PC-9 (cell line): ENCODE results near the gene CSN1S1.

ENCODE experiments used
- CTCF ChIP-seq: fragments of 200-600 bp; sonication (generic); conservative IDR thresholded peaks from 2 replicates; pipeline ENCODE4 v1.6.1; 2017; ENCODE audit warnings: mixed run types, antibody characterized with exemption, mild to moderate bottlenecking, moderate library complexity
- EZH2 ChIP-seq: fragments of 200-600 bp; sonication (generic); IDR thresholded peaks from 2 replicates; pipeline ENCODE4 v1.8.0; 2017; ENCODE audit warnings: antibody characterized with exemption, low read depth

DNA sequence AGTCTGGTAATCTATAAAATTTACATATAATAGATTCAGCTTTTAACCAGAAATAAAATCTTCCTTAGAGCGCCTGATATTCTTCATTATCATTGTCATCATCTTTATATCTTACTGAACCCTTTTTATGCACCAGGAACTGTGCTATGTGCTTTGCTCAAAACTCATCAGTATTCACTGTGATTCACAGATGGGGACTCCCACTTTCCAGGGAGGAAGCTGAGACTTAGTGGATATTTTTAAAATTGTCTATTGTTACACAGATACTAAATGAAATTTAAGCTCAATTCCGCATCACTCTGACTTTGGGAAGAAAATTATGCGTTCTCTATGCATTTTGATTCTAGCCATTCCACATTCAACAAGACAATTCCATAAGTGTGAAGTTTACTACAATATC lies 36.1 kb upstream of the CSN1S1 start:
- TF ChIP-seq EZH2 (no peak), CTCF (no peak)
